Measurements from ENCODE around the gene ACAP2.

ACAP2 gene

GRCh38 chr3:195259154-195259474 lies 183.7 kb downstream of the ACAP2 start:
- no peak for DNase-seq

- no peak for DNase-seq
Measured at GRCh38 chr3:195258449-195259153, 184.2 kb downstream of the ACAP2 start.

GRCh38 chr3:195257454-195258448 lies 185.1 kb downstream of the ACAP2 start:
- no peak for DNase-seq

- no peak for DNase-seq
Measured at GRCh38 chr3:195256639-195257453, 186.0 kb downstream of the ACAP2 start.

- no peak for DNase-seq
Measured at GRCh38 chr3:195255571-195256501, 187.0 kb downstream of the ACAP2 start.

- DNase-seq: no peak
Measured at GRCh38 chr3:195255176-195255500, 187.7 kb downstream of the ACAP2 start.

- DNase-seq: no peak
Measured at GRCh38 chr3:195254454-195255175, 188.2 kb downstream of the ACAP2 start.

- DNase-seq: no peak
Measured at GRCh38 chr3:195253923-195254432, 188.8 kb downstream of the ACAP2 start.

GRCh38 chr3:195251336-195252065 lies 191.3 kb downstream of the ACAP2 start:
- no peak for DNase-seq

- no peak for DNase-seq
Measured at GRCh38 chr3:195250473-195251251, 192.2 kb downstream of the ACAP2 start.

GRCh38 chr3:195249858-195250464 lies 192.9 kb downstream of the ACAP2 start:
- DNase-seq: no peak

- DNase-seq: no peak
Measured at GRCh38 chr3:195249057-195249770, 193.6 kb downstream of the ACAP2 start.

- DNase-seq: no peak
Measured at GRCh38 chr3:195248281-195248680, 194.5 kb downstream of the ACAP2 start.

GRCh38 chr3:195247863-195248189 lies 195.0 kb downstream of the ACAP2 start:
- DNase-seq: no peak

- no peak for DNase-seq
Measured at GRCh38 chr3:195247086-195247862, 195.5 kb downstream of the ACAP2 start.

GRCh38 chr3:195246581-195246995 lies 196.2 kb downstream of the ACAP2 start:
- DNase-seq: no peak

GRCh38 chr3:195245531-195245951 lies 197.3 kb downstream of the ACAP2 start:
- DNase-seq: no peak

Data from activated CD4-positive, alpha-beta T cell treated with anti-CD3 and anti-CD28 coated beads, Interleukin-10, Interleukin-2, amounts not matched to agents 100 ng/mL and 50 ng/mL, durations not matched to agents 16 hours and 8 hours (primary cell).